Ishikawa (cell line): ENCODE results near the gene TMEM150C.

Experiments used
- CEBPB ChIP-seq: IDR thresholded peaks from 2 replicates; pipeline ENCODE4 v1.6.1; 2012
- CREB1 ChIP-seq: IDR thresholded peaks from 2 replicates; pipeline ENCODE4 v1.6.1; 2012; ENCODE audit warnings: low read depth
- EGR1 ChIP-seq: IDR thresholded peaks from 2 replicates; pipeline ENCODE4 v1.6.1; 2012
- EP300 ChIP-seq: IDR thresholded peaks from 2 replicates; pipeline ENCODE4 v1.6.1; 2012; ENCODE audit warnings: borderline replicate concordance
- FOXM1 ChIP-seq: IDR thresholded peaks from 2 replicates; pipeline ENCODE4 v1.6.1; 2012; ENCODE audit warnings: low read depth, borderline replicate concordance
- MAX ChIP-seq: IDR thresholded peaks from 2 replicates; pipeline ENCODE4 v1.6.1; 2012
- NFIC ChIP-seq: IDR thresholded peaks from 2 replicates; pipeline ENCODE4 v1.6.1; 2012
- RAD21 ChIP-seq: IDR thresholded peaks from 2 replicates; pipeline ENCODE4 v1.6.1; 2012; ENCODE audit warnings: low read depth
- REST ChIP-seq: IDR thresholded peaks from 2 replicates; pipeline ENCODE4 v1.6.1; 2012; ENCODE audit warnings: low read depth, mild to moderate bottlenecking
- TAF1 ChIP-seq: IDR thresholded peaks from 2 replicates; pipeline ENCODE4 v1.6.1; 2012; ENCODE audit warnings: low read depth, mild to moderate bottlenecking
- TCF12 ChIP-seq: IDR thresholded peaks from 2 replicates; pipeline ENCODE4 v1.6.1; 2012; ENCODE audit warnings: low read depth
- TEAD4 ChIP-seq: IDR thresholded peaks from 2 replicates; pipeline ENCODE4 v1.6.1; 2012
- USF1 ChIP-seq: IDR thresholded peaks from 2 replicates; pipeline ENCODE4 v1.6.1; 2012
- YY1 ChIP-seq: IDR thresholded peaks from 2 replicates; pipeline ENCODE4 v1.6.1; 2012; ENCODE audit warnings: low read depth
- ZBTB7A ChIP-seq: IDR thresholded peaks from 2 replicates; pipeline ENCODE4 v1.6.1; 2012; ENCODE audit warnings: low read depth

Gene TMEM150C

GRCh38 chr4:82515705-82516104, 46.1 kb downstream of the TMEM150C start:
- no peak for TF ChIP-seq ZBTB7A
- no peak for TF ChIP-seq TAF1
- TF ChIP-seq YY1 = no peak
- no peak for TF ChIP-seq FOXM1
- no peak for TF ChIP-seq TCF12
- no peak for TF ChIP-seq RAD21
- TF ChIP-seq CREB1 = no peak
- TF ChIP-seq REST = no peak

- TF ChIP-seq FOXM1 (no peak), REST (no peak), USF1 (no peak)
Observed at GRCh38 chr4:82513382-82513781, 48.4 kb downstream of the TMEM150C start.

GRCh38 chr4:82510216-82510615, 51.6 kb downstream of the TMEM150C start:
- TF ChIP-seq TCF12 (no peak), ZBTB7A (no peak), CREB1 (no peak), MAX (no peak), FOXM1 (no peak), USF1 (no peak), NFIC (no peak), TEAD4 (no peak), EGR1 (no peak), TAF1 (no peak), CEBPB (no peak)

GRCh38 chr4:82508806-82509428, 52.9 kb downstream of the TMEM150C start:
- TF ChIP-seq EGR1 (no peak), EP300 (no peak), RAD21 (no peak), USF1 (no peak), REST (no peak), ZBTB7A (no peak), NFIC (no peak)

GRCh38 chr4:82508011-82508410, 53.8 kb downstream of the TMEM150C start:
- no peak for TF ChIP-seq FOXM1
- no peak for TF ChIP-seq CREB1
- no peak for TF ChIP-seq REST
- TF ChIP-seq EGR1 = no peak
- no peak for TF ChIP-seq TCF12
- no peak for TF ChIP-seq NFIC
- TF ChIP-seq ZBTB7A = no peak
- no peak for TF ChIP-seq TEAD4
- no peak for TF ChIP-seq CEBPB
- no peak for TF ChIP-seq MAX
- no peak for TF ChIP-seq TAF1
- TF ChIP-seq YY1 = no peak
- no peak for TF ChIP-seq USF1
- TF ChIP-seq EP300 = no peak
- TF ChIP-seq RAD21 = no peak
